H1 (cell line): ENCODE data around the gene PRMT5. TPM values are rescaled to one million over a fixed set of nuclear protein-coding genes. Genes with fewer than 3 reads are reported as not detected.

Source experiments
- CTCF ChIA-PET: fragments of 300-600 bp; sonication (Branson Sonifier 250); formaldehyde crosslinking; loops from one replicate; lab custom pipeline; 2021; ENCODE audit not compliant: partially characterized antibody; lab: Charles Lee
- POLR2A ChIA-PET: fragments of 300-600 bp; sonication (Branson Sonifier 250); formaldehyde crosslinking; loops from one replicate; lab custom pipeline; 2021; ENCODE audit warnings: inconsistent platforms; ENCODE audit not compliant: partially characterized antibody; lab: Charles Lee
- DNase-seq, 2 experiments: peaks; one replicate each; pipeline versions ENCODE4 v3.0.0 to v3.0.0-alpha.2; 2010 to 2022; ENCODE audit warnings: low spot score in 2 of 2, low read depth in 1 of 2, mixed read lengths in 1 of 2
- FAIRE-seq: peaks from 2 replicates; lab custom pipeline; 2011; peaks lifted over from hg19 to GRCh38; lab: Jason Lieb, UNC
- H2AFZ ChIP-seq: 2 replicates; pipeline ENCODE4 v1.8.1; 2012; ENCODE audit warnings: low read length, inconsistent platforms
- H2AK5ac ChIP-seq: 2 replicates; pipeline ENCODE4 v1.6.1; 2013; ENCODE audit warnings: low read depth, low read length
- H2BK120ac ChIP-seq: replicated peaks from 2 replicates; pipeline ENCODE3; 2013; ENCODE audit warnings: low read depth, low read length, inconsistent platforms
- H2BK12ac ChIP-seq: 2 replicates; pipeline ENCODE4 v1.6.1; 2013; ENCODE audit warnings: low read depth, low read length
- H2BK15ac ChIP-seq: 2 replicates; pipeline ENCODE4 v1.6.1; 2013; ENCODE audit warnings: low read length
- H2BK20ac ChIP-seq: 2 replicates; pipeline ENCODE4 v1.6.1; 2013; ENCODE audit warnings: low read length
- H2BK5ac ChIP-seq: 2 replicates; pipeline ENCODE4 v1.6.1; 2013; ENCODE audit warnings: low read depth, low read length
- H3K14ac ChIP-seq: 2 replicates; pipeline ENCODE4 v1.6.1; 2013; ENCODE audit warnings: inconsistent platforms; ENCODE audit not compliant: insufficient read length
- H3K18ac ChIP-seq: 2 replicates; pipeline ENCODE4 v1.6.1; 2013; ENCODE audit warnings: low read length; ENCODE audit errors: extremely low read depth
- H3K23ac ChIP-seq: 2 replicates; pipeline ENCODE4 v1.6.1; 2013; ENCODE audit warnings: inconsistent platforms; ENCODE audit not compliant: insufficient read length
- H3K23me2 ChIP-seq: 2 replicates; pipeline ENCODE4 v1.6.1; 2013; ENCODE audit warnings: low read depth, low read length
- H3K27ac ChIP-seq: 2 replicates; pipeline ENCODE4 v1.6.1; 2011; ENCODE audit warnings: low read depth, low read length, inconsistent platforms
- H3K27me3 ChIP-seq, 4 experiments: replicated peaks in 1 of 4; 1 replicate in 1 of 4; 2 replicates in 3 of 4; pipeline versions ENCODE4 v1.6.1 to v1.8.1; 2011 to 2013; ENCODE audit warnings: low read length in 3 of 4, mild to moderate bottlenecking in 3 of 4, inconsistent platforms in 2 of 4, mixed read lengths in 2 of 4, moderate library complexity in 1 of 4; ENCODE audit not compliant: control insufficient read depth in 3 of 4, insufficient read depth in 3 of 4; ENCODE audit errors: extremely low read depth in 1 of 4
- H3K36me3 ChIP-seq, 4 experiments: 2 replicates each; pipeline versions ENCODE4 v1.6.1 to v1.8.1; 2011 to 2013; ENCODE audit warnings: mild to moderate bottlenecking in 4 of 4, low read length in 3 of 4, moderate library complexity in 2 of 4, control low read depth in 1 of 4, inconsistent platforms in 1 of 4; ENCODE audit not compliant: insufficient read depth in 4 of 4, control insufficient read depth in 2 of 4
- H3K4ac ChIP-seq: replicated peaks from 2 replicates; pipeline ENCODE3; 2013; ENCODE audit warnings: low read length, low read depth, mixed read lengths, inconsistent platforms; ENCODE audit not compliant: insufficient read length
- H3K4me1 ChIP-seq, 4 experiments: replicated peaks in 1 of 4; 1 replicate in 1 of 4; 2 replicates in 3 of 4; pipeline versions ENCODE4 v1.6.1 to v1.8.1; 2011 to 2013; ENCODE audit warnings: low read length in 3 of 4, inconsistent platforms in 2 of 4, mixed read lengths in 1 of 4; ENCODE audit not compliant: insufficient read depth in 4 of 4, control insufficient read depth in 3 of 4
- H3K4me2 ChIP-seq, 2 experiments: 2 replicates each; pipeline versions ENCODE4 v1.6.1 to v1.8.1; 2011 to 2013; ENCODE audit warnings: low read depth in 2 of 2, low read length in 2 of 2, control low read depth in 1 of 2, inconsistent platforms in 1 of 2, mild to moderate bottlenecking in 1 of 2; ENCODE audit not compliant: insufficient read depth in 1 of 2
- H3K4me3 ChIP-seq, 4 experiments: fragments of 200-600, 300-600 bp in 1 of 4; sonication (generic), shearing (Covaris generic), sonication (Bioruptor Twin) in 1 of 4; 2 replicates each; pipeline versions ENCODE4 v1.5.1 to v1.8.1; 2011 to 2016; ENCODE audit warnings: low read length in 4 of 4, low read depth in 3 of 4, control low read depth in 2 of 4, inconsistent platforms in 2 of 4, mild to moderate bottlenecking in 2 of 4, mixed read lengths in 1 of 4, moderate library complexity in 1 of 4; ENCODE audit not compliant: insufficient read depth in 2 of 4; ENCODE audit errors: extremely low read depth in 1 of 4
- H3K56ac ChIP-seq: replicated peaks from 2 replicates; pipeline ENCODE3; 2013; ENCODE audit warnings: low read depth, mild to moderate bottlenecking, mixed read lengths, low read length, inconsistent platforms; ENCODE audit not compliant: insufficient read length
- H3K79me1 ChIP-seq: 2 replicates; pipeline ENCODE4 v1.6.1; 2013; ENCODE audit warnings: low read depth, low read length, control low read depth
- H3K79me2 ChIP-seq, 2 experiments: 2 replicates each; pipeline versions ENCODE4 v1.6.1 to v1.8.1; 2012 to 2013; ENCODE audit warnings: low read length in 2 of 2, mild to moderate bottlenecking in 2 of 2, inconsistent platforms in 1 of 2; ENCODE audit not compliant: insufficient read depth in 2 of 2, control insufficient read depth in 1 of 2
- H3K9ac ChIP-seq, 4 experiments: replicated peaks in 1 of 4; 1 replicate in 1 of 4; 2 replicates in 3 of 4; pipeline versions ENCODE4 v1.6.1 to v1.8.1; 2011 to 2013; ENCODE audit warnings: low read depth in 3 of 4, low read length in 3 of 4, control low read depth in 2 of 4, mild to moderate bottlenecking in 2 of 4, moderate library complexity in 2 of 4, inconsistent platforms in 1 of 4; ENCODE audit errors: extremely low read depth in 1 of 4
- H3K9me3 ChIP-seq, 2 experiments: 2 replicates each; pipeline versions ENCODE4 v1.6.1 to v1.8.1; 2012 to 2013; ENCODE audit warnings: mild to moderate bottlenecking in 2 of 2, moderate library complexity in 2 of 2, control low read depth in 1 of 2, inconsistent platforms in 1 of 2, low read depth in 1 of 2, low read length in 1 of 2, mixed read lengths in 1 of 2; ENCODE audit not compliant: insufficient read depth in 2 of 2
- H4K20me1 ChIP-seq, 2 experiments: replicated peaks in 1 of 2; 2 replicates each; pipeline versions ENCODE3 to v1.8.1; 2011 to 2013; ENCODE audit warnings: inconsistent platforms in 2 of 2, low read length in 2 of 2, mild to moderate bottlenecking in 1 of 2; ENCODE audit not compliant: insufficient read depth in 2 of 2, control insufficient read depth in 1 of 2
- H4K5ac ChIP-seq: 2 replicates; pipeline ENCODE4 v1.6.1; 2013; ENCODE audit warnings: low read length, low read depth, mixed read lengths, inconsistent platforms; ENCODE audit not compliant: insufficient read length
- H4K8ac ChIP-seq: 2 replicates; pipeline ENCODE4 v1.8.0; 2013; ENCODE audit warnings: mild to moderate bottlenecking, moderate library complexity, low read length, inconsistent platforms; ENCODE audit not compliant: insufficient read depth; ENCODE audit errors: extremely low read depth
- H4K91ac ChIP-seq: replicated peaks from 2 replicates; pipeline ENCODE3; 2013; ENCODE audit warnings: low read length, mixed read lengths, inconsistent platforms; ENCODE audit not compliant: insufficient read length
- BCL11A ChIP-seq, 2 experiments: IDR thresholded peaks; one replicate each; pipeline ENCODE4 v1.6.1; 2011; ENCODE audit warnings: low read depth in 2 of 2, low read length in 2 of 2, mild to moderate bottlenecking in 2 of 2
- CBX5 ChIP-seq: fragments of 300-800, 300-1000 bp; sonication (generic); IDR thresholded peaks from 2 replicates; pipeline ENCODE4 v1.7.1; 2016; ENCODE audit warnings: antibody characterized with exemption, low read length, low read depth
- CHD2 ChIP-seq: IDR thresholded peaks from 2 replicates; pipeline ENCODE4 v1.6.1; 2012; ENCODE audit warnings: low read length, improper control_type of control experiment
- CREB1 ChIP-seq: IDR thresholded peaks from 2 replicates; pipeline ENCODE4 v1.6.1; 2012; ENCODE audit warnings: inconsistent platforms
- HDAC2 ChIP-seq, 2 experiments: fragments of 300-600 bp in 1 of 2; sonication (generic) in 1 of 2; IDR thresholded peaks; 2 replicates each; pipeline ENCODE4 v1.6.1; 2011 to 2012; ENCODE audit warnings: low read depth in 2 of 2, low read length in 2 of 2, mild to moderate bottlenecking in 2 of 2, moderate library complexity in 2 of 2, borderline replicate concordance in 1 of 2, inconsistent platforms in 1 of 2
- MAFK ChIP-seq: IDR thresholded peaks from 2 replicates; pipeline ENCODE4 v1.6.1; 2012; ENCODE audit warnings: low read depth, mild to moderate bottlenecking, improper control_type of control experiment, low read length
- RBBP5 ChIP-seq: IDR thresholded peaks from 2 replicates; pipeline ENCODE4 v1.7.1; 2012; ENCODE audit warnings: low read depth, mild to moderate bottlenecking, inconsistent platforms, low read length, moderate library complexity, borderline replicate concordance
- SIN3A ChIP-seq, 2 experiments: IDR thresholded peaks in 1 of 2; conservative IDR thresholded peaks in 1 of 2; 2 replicates each; pipeline ENCODE4 v1.6.1; 2011 to 2012; ENCODE audit warnings: low read length in 2 of 2, improper control_type of control experiment in 1 of 2, low read depth in 1 of 2, mild to moderate bottlenecking in 1 of 2
- TCF12 ChIP-seq: IDR thresholded peaks from 2 replicates; pipeline ENCODE4 v1.6.1; 2011; ENCODE audit warnings: low read depth, mild to moderate bottlenecking, low read length
- ZNF274 ChIP-seq: IDR thresholded peaks from 2 replicates; pipeline ENCODE4 v1.7.0; 2012; ENCODE audit warnings: low read length, borderline replicate concordance; ENCODE audit errors: extremely low read depth
- WGBS, 2 experiments: shearing (Covaris generic) in 1 of 2; methylation state at CpG; one replicate each; pipeline versions ENCODE4 v1.1.6 to v1.1.7; 2013 to 2015; ENCODE audit warnings: low lambda C conversion rate in 2 of 2, mixed read lengths in 2 of 2, inconsistent platforms in 1 of 2, low coverage in 1 of 2, missing lambda C conversion rate in 1 of 2; ENCODE audit not compliant: insufficient replicate concordance in 2 of 2, insufficient coverage in 1 of 2, insufficient read length in 1 of 2; ENCODE audit errors: extremely low coverage in 1 of 2, missing lambda C conversion rate in 1 of 2; 5-methylcytosine and 5-hydroxymethylcytosine counted together
- polyA plus RNA-seq, 7 experiments: library from polyadenylated mRNA; depleted of rRNA in 3 of 7; stranded (reverse) in 5 of 7; unstranded in 2 of 7; fragments of >200 nt in 5 of 7; fragments of 200-250 nt in 2 of 7; gene quantifications; 1 replicate in 5 of 7; 2 replicates in 1 of 7; 4 replicates in 1 of 7; pipeline versions ENCODE4 v1.2.1 to v1.2.3, GENCODE V29; 2011 to 2013; ENCODE audit warnings: missing spikeins in 2 of 7, mixed read lengths in 2 of 7
- total RNA-seq: library from RNA; stranded (reverse); fragmentation: NEBNext Ultra II Directional; extraction: Animal tissue kit (Norgen Biotek cat#: 25700); gene quantifications from 2 replicates; pipeline ENCODE4 v1.2.1, GENCODE V29; 2021
- TF ChIP-seq, protein P1 (sequence below): IDR thresholded peaks from 2 replicates; pipeline ENCODE4 v1.6.1; 2012; ENCODE audit warnings: low read length, inconsistent platforms
- TF ChIP-seq, protein P2 (sequence below): IDR thresholded peaks from 2 replicates; pipeline ENCODE4 v1.6.1; 2012; ENCODE audit warnings: inconsistent platforms

PRMT5 gene
- total and polyA plus RNA-seq, 2 of the 8 experiments (the other 6 are each of a cell fraction or from before 2014, with no cell fraction given): 171 to 402 TPM

DNA sequence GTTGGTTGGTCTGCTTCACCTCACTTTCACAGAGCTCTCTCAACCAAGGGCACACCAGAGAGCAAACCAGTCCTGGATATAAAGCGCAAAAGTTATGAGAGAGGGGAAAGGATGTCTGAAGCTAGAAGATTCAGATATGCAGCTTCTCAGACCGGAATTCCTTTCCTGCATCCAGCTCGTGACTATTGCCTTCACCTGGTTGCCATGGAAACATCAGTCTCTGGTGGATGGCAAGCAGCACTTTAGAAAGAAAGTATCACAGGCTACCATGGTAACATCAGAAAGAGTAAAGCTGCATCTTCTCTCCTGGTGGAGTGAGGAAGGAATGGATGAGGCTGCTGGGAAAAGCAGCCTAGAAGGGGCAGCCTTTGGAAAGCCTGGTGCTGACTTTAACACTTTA lies 32.4 kb downstream of the PRMT5 start:
- H3K14ac ChIP-seq: no peak overlapping the region
- H2BK5ac ChIP-seq: no peak overlapping the region
- H4K8ac ChIP-seq: no peak overlapping the region
- H2AK5ac ChIP-seq: no peak overlapping the region
- H3K27ac ChIP-seq: no peak overlapping the region
- H3K79me2 ChIP-seq: no peaks in the 10 kb centered on the region
- H2BK120ac ChIP-seq: no peak overlapping the region
- FAIRE-seq (no peak), DNase-seq (no peak)
- H3K4me2 ChIP-seq: no peak overlapping the region
- no peak overlapping the region for H3K56ac ChIP-seq
- no peaks in the 10 kb centered on the region for H3K79me1 ChIP-seq
- H3K27me3 ChIP-seq: peaks cover 10 to 35% (median 28%) of the 10 kb centered on the region in 4 experiments
- no peaks in the 10 kb centered on the region for H3K9me3 ChIP-seq
- no peak overlapping the region for H3K18ac ChIP-seq
- H4K20me1 ChIP-seq: peaks cover 5 to 10% of the 10 kb centered on the region in 2 experiments
- 73% methylated on average over 3 of the region's 3 CpGs; no CpG with 5 or more reads in 1 of the 2 experiments for WGBS, 2 experiments
- H3K4ac ChIP-seq: no peak overlapping the region
- H3K4me1 ChIP-seq: peaks cover 0 to 8% (median 4%) of the 10 kb centered on the region in 4 experiments; a peak in 2 of 7 replicates
- no peak overlapping the region for H2BK12ac ChIP-seq
- H2AFZ ChIP-seq: no peak overlapping the region
- POLR2A ChIA-PET: interaction anchor here (0.8 to 4.2 kb wide), 10 partner anchors 9 to 77 kb away, joined by 3 to 14 read pairs (median 4); no protein-coding TSS in a partner anchor
- no peak overlapping the region for H2BK15ac ChIP-seq
- H4K5ac ChIP-seq: no peak overlapping the region
- H3K36me3 ChIP-seq: peaks cover 5 to 10% (median 8%) of the 10 kb centered on the region in 4 experiments; a peak in 6 of 8 replicates
- no peak overlapping the region for H2BK20ac ChIP-seq
- H3K9ac ChIP-seq: no peak overlapping the region
- CTCF ChIA-PET: interaction anchor here (0.7 to 14.2 kb wide), 13 partner anchors 10 to 341 kb away, joined by 3 to 158 read pairs (median 4); partner anchors contain the start of genes LRP10 and REM2
- H4K91ac ChIP-seq: no peak overlapping the region
- H3K4me3 ChIP-seq: no peak overlapping the region
- no peaks in the 10 kb centered on the region for H3K23me2 ChIP-seq
- no peak overlapping the region for H3K23ac ChIP-seq
- TF ChIP-seq BCL11A (IDR thresholded peaks at IDR 0.05; ENCODE audit: low read depth in 2 of 2, low read length in 2 of 2): no peak
- TF ChIP-seq CBX5: no peak
- TF ChIP-seq HDAC2 (IDR thresholded peaks at IDR 0.05; ENCODE audit: borderline replicate concordance in 1 of 2, low read depth in 2 of 2, low read length in 2 of 2): no peak
- TF ChIP-seq SIN3A (conservative IDR thresholded peaks at IDR 0.05 in 1 of 2, IDR thresholded peaks at IDR 0.05 in 1 of 2; ENCODE audit: low read depth in 1 of 2, low read length in 2 of 2): no peak
- TF ChIP-seq RBBP5: no peak
- no peak for TF ChIP-seq CREB1
- TF ChIP-seq, protein P1, sequence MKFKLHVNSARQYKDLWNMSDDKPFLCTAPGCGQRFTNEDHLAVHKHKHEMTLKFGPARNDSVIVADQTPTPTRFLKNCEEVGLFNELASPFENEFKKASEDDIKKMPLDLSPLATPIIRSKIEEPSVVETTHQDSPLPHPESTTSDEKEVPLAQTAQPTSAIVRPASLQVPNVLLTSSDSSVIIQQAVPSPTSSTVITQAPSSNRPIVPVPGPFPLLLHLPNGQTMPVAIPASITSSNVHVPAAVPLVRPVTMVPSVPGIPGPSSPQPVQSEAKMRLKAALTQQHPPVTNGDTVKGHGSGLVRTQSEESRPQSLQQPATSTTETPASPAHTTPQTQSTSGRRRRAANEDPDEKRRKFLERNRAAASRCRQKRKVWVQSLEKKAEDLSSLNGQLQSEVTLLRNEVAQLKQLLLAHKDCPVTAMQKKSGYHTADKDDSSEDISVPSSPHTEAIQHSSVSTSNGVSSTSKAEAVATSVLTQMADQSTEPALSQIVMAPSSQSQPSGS: no peak
- no peak for TF ChIP-seq CHD2
- TF ChIP-seq MAFK: no peak
- TF ChIP-seq, protein P2, sequence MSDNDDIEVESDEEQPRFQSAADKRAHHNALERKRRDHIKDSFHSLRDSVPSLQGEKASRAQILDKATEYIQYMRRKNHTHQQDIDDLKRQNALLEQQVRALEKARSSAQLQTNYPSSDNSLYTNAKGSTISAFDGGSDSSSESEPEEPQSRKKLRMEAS: no peak
- no peak for TF ChIP-seq ZNF274
- TF ChIP-seq TCF12: no peak
